ENCODE data around the gene OTUD5. TPM values are rescaled to one million over a fixed set of nuclear protein-coding genes. Genes with fewer than 3 reads are reported as not detected.

OTUD5 gene
- total and polyA plus RNA-seq, 11 donors, result 17.2 to 32.7 (median 24.6) TPM

DNA sequence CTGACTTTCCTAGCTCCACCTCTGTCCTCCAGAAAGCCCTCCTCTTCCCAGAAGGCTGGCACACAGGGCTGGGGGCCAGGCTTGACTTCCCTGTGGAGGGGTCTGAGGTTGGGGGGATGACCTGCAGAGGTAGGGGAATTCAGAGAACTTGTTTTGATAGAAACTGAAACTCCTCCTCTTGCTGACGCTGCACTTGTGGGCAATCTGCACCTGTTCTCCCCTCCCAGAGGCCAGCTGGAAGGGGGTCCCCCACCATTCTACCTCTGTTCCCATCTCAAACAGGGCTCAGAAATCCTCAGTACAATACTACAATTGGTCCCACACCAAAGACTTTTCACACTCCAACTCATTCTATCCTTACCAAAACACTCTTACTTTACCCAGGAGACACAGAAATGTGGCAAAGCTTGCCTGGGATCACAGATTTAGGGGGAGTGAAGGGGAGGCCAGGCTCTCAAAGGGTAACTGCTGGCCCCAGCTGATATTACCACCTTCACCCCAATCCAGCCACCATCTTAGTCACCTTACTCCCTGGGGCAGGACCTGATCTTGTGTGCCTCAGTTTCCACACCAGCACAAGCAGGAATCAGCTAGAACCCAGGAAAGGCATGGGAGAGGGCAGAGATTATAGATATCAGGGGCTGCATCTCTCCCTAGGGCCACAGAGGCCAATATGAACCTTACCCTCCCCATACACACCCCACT lies 18.5 kb downstream of the OTUD5 start:
- intact Hi-C loops (cut with DNase I), result no loop called here
- no peak for TF ChIP-seq POLR2A (IDR thresholded peaks at IDR 0.05)
- no peak for TF ChIP-seq CTCF (IDR thresholded peaks at IDR 0.05)
- WGBS, 4 donors, result 77 to 88% (median 80%) methylated on average over 1 of the region's 1 CpG
- Histone ChIP-seq H3K4me3 (no peak overlapping the region), H3K36me3 (peaks cover 0 to 29% (median 21%) of the 10 kb centered on the region in 9 donors), H3K27ac (peak overlapping the region in 1 of 12 donors; percentile 82), H3K27me3 (no peaks in the 10 kb centered on the region), H3K9me3 (no peaks in the 10 kb centered on the region), H3K4me1 (peaks cover 0 to 72% (median 8%) of the 10 kb centered on the region in 12 donors)
- no peak for ATAC-seq
- no peak for DNase-seq

DNA sequence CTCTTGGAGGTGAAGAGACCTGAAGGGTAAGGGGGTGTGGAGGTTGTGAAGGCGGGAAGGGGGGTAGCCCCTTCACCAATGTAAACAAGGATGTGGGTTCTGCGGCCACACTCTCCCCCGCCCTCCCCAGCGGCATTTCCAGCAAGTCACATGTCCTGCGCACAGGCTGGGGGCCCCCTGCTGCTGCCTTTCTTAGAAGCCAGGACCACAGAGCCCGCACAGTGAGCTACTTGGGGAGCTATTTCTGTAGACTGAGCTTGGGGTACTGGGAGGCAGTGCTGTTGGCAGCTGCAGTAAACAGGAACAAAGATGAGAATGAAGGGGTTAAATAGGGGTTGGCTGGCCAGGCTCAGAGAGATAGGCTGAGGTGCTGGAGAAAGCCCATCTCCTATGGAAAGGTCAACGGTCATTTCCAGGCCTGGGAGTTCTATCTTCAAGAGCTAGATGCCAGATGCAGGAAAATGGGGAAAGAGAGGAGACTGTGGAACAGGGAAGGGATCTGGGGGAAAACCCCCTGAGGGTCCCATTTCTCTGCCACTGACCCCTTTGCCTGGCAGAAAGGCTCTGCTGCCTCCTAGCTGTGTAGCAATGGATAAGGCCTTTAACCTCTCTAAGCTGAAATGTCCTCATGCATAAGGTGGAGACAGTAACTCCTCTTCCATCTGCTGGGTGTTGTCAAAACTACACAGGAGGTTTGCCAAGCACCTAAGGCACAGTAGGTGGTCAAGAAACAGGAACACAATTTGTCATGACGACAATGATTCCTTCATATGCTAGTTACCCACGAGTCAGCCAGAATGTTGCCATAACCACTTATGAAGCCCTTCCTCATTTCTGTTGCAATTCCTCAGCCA lies 20.1 kb downstream of the OTUD5 start:
- Histone ChIP-seq H3K4me1 (peaks cover 0 to 72% (median 8%) of the 10 kb centered on the region in 12 donors), H3K27ac (peak overlapping the region in 6 of 12 donors; percentile 3 to 82 (median 34)), H3K4me3 (peak overlapping the region in 1 of 12 donors; percentile 28), H3K27me3 (no peaks in the 10 kb centered on the region), H3K9me3 (peaks cover 0 to 7% (median 0%) of the 10 kb centered on the region in 12 donors), H3K36me3 (peaks cover 0 to 33% (median 16%) of the 10 kb centered on the region in 9 donors)
- TF ChIP-seq CTCF (IDR thresholded peaks at IDR 0.05), result peak in 1 of 12 donors; percentile 13
- no peak for TF ChIP-seq POLR2A (IDR thresholded peaks at IDR 0.05)
- WGBS, 4 donors, result 30 to 48% (median 43%) methylated on average over 7 to 9 of the region's 9 CpGs
- ATAC-seq (peak; percentile 62 to 82 (median 66)), DNase-seq (peak; percentile 41 to 77 (median 46))
- intact Hi-C loops (cut with DNase I), result no loop called here

DNA sequence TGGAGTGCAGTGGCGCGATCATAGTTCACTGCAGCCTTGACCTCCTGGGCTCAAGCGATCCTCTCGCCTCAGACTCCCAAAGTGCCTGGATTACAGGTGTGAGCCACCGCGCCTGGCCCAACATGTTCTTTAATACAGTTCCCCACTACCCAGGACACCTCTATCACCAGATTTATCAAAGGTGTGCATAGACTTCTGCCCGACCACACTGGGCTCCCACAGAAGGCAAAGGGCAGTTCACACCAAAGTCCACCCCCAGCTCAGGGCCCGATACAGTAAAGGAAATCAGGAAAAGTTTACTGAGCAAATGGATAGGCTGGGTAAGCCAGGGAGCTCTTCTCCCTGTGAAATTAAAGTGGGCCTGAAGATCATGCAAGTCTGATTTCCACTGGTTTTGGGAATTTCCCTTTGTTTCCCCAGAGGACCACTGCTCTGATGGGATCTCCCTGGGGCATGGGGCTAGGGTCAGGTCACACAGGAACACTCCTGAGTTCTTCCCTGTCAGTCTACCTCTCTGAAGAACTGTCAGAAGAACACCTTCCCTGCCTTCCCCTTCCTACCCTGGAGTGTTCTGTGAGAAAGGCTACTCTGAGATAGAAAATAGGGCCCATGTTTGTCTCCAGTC lies 20.9 kb downstream of the OTUD5 start:
- Histone ChIP-seq H3K9me3 (peaks cover 0 to 8% (median 0%) of the 10 kb centered on the region in 12 donors), H3K36me3 (peaks cover 0 to 40% (median 16%) of the 10 kb centered on the region in 9 donors), H3K4me1 (peaks cover 0 to 69% (median 8%) of the 10 kb centered on the region in 12 donors), H3K4me3 (no peak overlapping the region), H3K27ac (peak overlapping the region in 5 of 12 donors; percentile 3 to 82 (median 30)), H3K27me3 (no peaks in the 10 kb centered on the region)
- intact Hi-C loops (cut with DNase I), result no loop called here
- ATAC-seq (no peak), DNase-seq (no peak)
- TF ChIP-seq CTCF (IDR thresholded peaks at IDR 0.05) (no peak), POLR2A (IDR thresholded peaks at IDR 0.05) (no peak)
- 86 to 93% (median 90%) methylated on average over 8 of the region's 8 CpGs for WGBS, 4 donors

All from heart left ventricle (tissue), 16 donors.